Stimulated activated CD8-positive, alpha-beta memory T cell treated with anti-CD3 and anti-CD28 coated beads, Interleukin-2, amount 100 ng/mL, for 48 hours (primary cell): ENCODE data around the gene BPIFB3.

ENCODE experiments used
- DNase-seq, 2 donors: peaks; one replicate each; pipeline ENCODE4 v3.0.0-alpha.2; 2020; ENCODE audit warnings: low read depth in 2 of 2

Gene BPIFB3

DNA sequence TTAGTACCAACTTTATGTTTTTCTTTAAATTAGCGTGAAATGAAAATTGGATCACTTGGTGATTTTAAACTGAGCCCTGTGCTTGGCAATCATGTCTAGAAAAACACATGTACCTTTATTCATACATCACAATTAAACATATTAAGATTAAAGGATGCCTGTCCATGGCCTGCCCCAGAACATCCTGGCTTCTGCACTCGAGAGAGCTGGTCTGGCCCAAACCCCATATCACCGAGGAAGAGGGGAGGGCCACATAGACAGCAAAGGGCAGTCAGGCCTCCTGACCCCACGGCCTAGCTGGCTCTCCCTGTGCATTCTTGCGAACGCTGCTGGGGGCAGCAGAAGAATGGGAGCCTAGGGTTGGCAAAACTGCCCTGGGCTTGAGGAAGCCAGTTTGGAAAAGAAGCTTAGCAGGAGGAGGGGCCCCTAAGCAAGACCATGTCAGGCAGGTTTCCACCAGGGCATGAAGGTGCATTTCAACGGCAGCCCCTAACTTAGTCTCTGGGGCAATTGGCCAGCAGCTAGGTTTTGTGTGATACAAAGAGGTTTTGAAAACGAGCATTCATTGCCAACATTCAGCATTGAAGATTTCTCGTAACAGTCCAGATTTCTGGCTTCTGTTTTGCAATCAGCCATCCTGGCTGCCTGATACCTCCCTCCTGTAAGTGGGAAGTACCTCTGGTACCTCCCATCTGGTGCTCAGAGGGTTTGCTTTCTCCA is 8.6 kb downstream of the BPIFB3 start:
- no peak for DNase-seq

- no peak for DNase-seq
These were observed 9.1 kb downstream of the BPIFB3 start for GRCh38 chr20:33062825-33063149.

- DNase-seq: no peak
These were observed 9.6 kb downstream of the BPIFB3 start for GRCh38 chr20:33063271-33063670.

GRCh38 chr20:33064572-33065287 is 11.0 kb downstream of the BPIFB3 start:
- no peak for DNase-seq

- DNase-seq: no peak
These were observed 12.1 kb downstream of the BPIFB3 start for GRCh38 chr20:33065785-33066184.

GRCh38 chr20:33067806-33068205 is 14.1 kb downstream of the BPIFB3 start:
- DNase-seq: no peak

DNA sequence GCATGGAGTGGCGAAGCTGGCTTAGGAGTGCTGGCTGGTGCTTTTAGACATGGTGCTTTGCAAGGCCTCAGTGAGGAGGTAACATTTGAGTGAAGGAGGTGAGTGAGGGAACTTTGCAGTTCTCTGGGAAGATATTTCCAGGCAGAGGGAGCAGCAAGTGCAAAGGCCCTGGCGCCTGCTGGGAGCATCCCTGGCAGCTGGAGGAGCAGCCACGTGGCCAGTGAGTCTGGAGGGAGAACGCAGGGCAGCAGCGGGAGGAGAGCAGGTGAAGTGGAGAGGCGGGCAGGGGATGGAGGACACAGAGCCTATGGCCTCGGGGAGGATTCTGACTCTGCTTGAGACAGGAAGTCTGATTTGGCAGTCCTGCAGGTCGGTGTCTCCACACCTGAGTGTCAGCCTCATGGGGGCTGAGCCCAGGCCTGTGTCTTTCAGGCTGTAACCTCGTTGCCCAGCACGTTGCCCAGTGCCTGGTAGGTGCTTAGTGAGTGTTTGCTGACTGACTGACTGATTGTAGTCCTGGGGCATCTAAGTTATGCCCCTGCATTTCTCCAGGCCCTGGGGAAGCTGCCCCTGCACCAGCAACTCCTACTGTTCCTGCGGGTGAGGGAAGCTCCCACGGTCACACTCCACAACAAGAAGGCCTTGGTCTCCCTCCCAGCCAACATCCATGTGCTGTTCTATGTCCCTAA is 14.7 kb downstream of the BPIFB3 start:
- no peak for DNase-seq

DNA sequence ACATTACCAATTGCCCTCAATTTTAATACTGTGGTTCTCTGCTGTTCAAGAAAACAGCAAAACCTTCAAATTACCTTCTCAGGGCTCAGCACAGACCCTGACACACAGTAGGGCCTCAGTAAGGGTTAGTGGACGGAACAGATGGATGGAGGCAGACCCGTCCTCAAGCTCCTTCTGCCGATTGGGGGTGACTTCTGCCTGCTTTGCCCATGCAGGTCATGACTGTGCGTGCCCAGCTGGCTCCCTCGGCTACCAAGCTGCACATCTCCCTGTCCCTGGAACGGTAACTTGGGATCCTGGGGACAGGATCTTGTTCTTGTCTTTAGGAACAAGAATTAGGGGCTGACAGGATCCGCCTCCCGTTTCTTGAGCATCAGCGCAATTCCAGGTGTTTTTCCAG is 16.0 kb downstream of the BPIFB3 start:
- DNase-seq: no peak

DNA sequence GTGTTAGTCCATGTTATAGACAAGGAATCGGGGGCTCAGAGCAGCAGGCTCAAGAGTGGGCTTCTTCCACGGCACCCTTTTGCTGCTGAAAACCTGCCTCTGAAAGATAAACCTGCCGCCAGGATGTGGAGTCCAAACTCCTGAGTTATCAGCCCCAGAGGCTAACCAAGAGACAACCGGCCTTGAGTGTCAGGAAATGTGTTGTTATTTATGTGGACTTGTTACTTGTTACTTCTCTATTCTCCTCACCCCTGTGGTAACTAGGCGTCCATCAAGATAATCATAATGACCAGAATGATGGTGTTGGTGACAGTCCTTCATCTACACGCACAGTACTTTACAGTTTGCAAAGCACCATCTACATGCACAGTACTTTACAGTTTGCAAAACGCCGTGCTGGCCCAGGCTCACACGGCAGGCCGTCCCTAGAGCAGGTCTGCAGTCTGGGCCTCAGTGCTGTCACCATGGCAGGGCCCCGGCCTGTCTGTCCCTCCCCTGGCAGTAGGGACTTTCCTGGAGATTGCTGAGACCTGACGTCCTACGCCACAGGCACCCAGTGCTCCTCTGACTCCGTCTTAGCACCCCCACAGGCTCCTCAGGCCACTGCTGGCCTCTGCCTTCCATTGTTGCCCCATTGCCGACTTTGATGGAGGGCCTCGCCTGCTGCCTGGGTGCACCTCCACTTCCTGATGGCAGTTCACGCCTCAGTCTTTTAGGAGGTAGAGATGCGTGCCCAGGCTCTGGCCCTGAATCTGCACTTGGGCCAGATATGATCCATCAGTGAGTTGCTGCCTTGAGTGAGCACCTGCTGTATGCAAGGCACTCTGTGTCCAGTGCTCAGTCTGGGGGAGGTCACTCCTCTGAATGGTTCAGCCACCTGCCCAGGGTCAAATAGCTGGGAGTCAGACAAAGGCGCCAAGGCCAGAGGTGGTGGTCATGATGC is 16.7 kb downstream of the BPIFB3 start:
- no peak for DNase-seq

DNA sequence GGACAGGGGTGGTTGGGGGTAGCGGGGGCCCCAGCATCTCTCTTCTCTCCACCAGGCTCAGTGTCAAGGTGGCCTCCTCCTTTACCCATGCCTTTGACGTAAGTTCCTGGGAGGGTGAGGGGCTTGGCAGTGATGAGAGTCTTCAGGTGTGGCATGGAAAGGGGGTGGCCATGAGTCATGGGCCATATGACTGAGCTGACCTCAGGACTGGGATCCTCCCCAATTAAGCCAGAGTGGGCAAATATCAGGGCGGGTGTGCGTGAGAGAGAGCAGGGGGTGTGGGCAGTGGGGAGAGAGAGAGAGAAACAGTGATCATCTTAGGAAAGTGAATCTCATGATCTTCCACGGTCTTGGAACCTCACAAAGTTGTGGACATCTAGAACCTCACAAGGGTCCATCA is 17.5 kb downstream of the BPIFB3 start:
- DNase-seq: no peak

DNA sequence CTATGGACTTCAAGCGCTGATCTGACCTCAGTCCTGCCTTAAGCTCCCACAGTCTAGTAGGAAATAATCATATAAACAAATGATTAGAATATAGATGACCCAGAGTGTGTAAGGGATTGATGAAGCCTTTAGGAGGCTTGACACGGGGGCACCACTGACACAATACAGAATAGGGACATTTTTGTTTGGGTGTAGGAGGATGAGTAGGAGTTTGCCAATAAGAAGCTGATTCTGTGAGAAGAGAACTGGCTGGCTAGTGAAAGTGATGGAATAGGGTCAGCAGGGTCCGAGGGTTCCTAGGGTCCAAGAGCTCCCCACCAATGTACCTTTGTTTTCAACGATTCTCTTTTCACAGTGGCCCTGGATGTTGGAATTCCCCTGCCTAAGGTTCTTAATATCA is 18.7 kb downstream of the BPIFB3 start:
- DNase-seq: no peak

DNA sequence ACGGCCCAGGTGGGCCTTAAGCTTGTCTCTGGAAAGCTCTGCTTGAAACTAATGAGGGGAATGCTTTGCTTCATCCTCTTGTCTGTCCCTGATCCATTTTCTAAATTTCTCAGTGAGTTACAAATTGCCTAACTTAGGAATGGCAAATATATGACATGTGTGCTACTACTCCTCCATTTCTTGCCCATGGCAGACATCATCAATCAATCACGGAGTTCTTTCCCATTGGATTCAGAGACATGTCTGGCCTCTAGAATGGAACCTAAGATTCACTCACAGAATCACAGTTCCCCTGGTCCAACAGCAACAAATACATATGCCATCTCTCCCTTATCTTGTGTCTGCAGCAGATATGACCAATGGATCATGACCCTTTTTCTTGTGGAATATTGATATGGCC is 19.1 kb downstream of the BPIFB3 start:
- no peak for DNase-seq

- no peak for DNase-seq
These were observed 21.0 kb downstream of the BPIFB3 start for GRCh38 chr20:33074675-33075074.

GRCh38 chr20:33075281-33075680 is 21.6 kb downstream of the BPIFB3 start:
- no peak for DNase-seq

DNA sequence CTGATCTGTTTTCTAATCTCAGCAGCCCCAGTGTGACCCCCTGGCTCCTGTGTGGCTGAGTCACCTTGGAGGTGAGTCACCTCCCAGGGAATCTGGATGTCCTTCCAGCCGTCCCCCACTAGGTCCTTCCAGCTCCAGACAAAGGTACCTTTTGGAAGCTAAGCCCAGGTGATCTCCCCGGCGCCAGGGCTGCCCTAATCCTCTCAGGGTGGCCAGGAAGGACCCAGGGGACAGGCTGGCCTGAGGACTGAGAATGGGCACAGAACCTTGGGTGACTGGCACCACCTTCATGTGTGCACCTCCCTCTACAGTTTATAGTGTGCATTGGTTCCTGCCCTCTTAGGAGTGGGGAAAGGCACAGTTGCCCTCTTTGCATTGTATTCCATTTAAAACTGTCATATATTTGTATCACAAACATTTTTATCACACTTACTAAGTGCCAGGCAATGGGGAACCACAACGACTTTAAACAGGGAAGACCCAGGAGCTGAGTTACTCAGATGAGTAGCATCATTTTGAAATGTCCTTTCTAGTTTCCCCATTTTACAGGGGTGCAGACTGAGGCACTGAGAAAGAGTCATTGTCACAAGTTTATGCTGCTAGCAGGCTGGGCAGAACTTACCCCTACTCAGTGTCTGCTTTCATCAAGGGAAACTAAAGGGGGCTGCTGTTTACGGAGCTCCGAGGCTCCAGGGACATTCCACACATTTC is 23.1 kb downstream of the BPIFB3 start:
- no peak for DNase-seq

DNA sequence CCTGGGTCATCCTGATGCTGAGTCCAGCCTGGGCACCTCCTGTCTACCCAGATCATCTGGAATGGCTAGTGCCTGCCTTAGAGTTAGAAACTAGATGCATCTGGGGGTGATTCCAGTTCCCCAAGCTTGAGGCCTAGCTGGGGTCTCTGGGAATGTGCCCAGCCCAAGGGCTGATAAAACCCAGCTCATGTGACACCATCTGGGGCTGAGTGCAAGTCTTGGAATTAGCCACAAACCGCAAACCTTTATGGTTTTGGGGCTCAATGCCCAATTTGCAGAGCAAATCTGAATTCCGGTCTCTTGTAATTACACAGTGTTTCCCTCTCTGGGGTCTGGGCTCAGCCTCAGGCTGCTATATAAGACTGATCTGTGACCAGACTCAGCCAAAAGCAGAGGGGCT is 25.6 kb downstream of the BPIFB3 start, which contains the start of gene BPIFB4:
BPIFB4 (plus strand) TSS at position 385 of the 400 bp plus-strand sequence. CDS start 1,884 bp downstream, outside the sequence.
- no peak for DNase-seq

GRCh38 chr20:33081411-33082154 is 27.9 kb downstream of the BPIFB3 start:
- no peak for DNase-seq

GRCh38 chr20:33082546-33082945 is 28.8 kb downstream of the BPIFB3 start:
- DNase-seq: no peak

DNA sequence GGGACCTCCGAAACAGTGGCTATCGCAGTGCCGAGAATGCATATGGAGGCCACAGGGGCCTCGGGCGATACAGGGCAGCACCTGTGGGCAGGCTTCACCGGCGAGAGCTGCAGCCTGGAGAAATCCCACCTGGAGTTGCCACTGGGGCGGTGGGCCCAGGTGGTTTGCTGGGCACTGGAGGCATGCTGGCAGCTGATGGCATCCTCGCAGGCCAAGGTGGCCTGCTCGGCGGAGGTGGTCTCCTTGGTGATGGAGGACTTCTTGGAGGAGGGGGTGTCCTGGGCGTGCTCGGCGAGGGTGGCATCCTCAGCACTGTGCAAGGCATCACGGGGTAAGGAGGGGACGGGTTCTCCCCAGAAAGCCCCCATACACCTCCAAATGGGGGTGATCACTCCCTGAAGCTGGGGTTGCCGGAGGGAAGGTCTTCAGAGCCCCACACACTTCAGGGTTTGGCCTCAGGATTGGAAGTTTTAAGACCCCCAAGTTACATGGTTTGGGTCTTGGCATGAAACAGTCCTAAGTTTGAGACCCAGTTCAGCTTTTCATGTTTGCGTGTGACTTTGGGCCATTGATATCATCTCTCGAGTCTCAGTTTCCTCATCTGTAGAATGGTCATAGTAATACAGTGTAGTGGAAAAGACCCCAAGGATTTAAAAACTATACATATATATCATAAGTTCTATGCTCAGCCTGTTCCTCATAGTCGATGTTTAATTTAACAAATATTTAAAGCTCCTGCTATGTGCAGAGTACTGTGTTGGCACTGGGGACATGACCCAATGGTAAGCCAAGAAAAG is 30.0 kb downstream of the BPIFB3 start:
- DNase-seq: no peak

DNA sequence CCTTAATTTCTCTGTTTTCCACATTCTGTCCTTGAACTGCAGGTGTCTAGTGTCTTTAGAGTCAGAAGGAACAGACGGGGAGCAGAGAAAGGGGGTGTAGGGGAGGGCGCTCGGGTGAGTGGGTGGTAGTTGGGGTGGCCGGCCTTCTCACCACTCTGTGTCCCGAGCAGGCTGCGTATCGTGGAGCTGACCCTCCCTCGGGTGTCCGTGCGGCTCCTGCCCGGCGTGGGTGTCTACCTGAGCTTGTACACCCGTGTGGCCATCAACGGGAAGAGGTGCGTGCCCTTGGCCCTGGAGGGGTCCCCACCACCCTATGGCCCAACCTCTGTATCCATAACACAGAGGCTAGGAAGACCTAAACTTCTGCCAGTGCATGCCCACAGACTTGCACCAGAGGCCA is 31.0 kb downstream of the BPIFB3 start:
- DNase-seq: no peak
